ENCODE measurements around the gene HEG1. TPM values are rescaled to one million over a fixed set of nuclear protein-coding genes. Genes with fewer than 3 reads are reported as not detected.

Gene HEG1
- total RNA-seq, 4 donors from 2014 or later, result 9.8 to 27.1 (median 17.6) TPM

DNA sequence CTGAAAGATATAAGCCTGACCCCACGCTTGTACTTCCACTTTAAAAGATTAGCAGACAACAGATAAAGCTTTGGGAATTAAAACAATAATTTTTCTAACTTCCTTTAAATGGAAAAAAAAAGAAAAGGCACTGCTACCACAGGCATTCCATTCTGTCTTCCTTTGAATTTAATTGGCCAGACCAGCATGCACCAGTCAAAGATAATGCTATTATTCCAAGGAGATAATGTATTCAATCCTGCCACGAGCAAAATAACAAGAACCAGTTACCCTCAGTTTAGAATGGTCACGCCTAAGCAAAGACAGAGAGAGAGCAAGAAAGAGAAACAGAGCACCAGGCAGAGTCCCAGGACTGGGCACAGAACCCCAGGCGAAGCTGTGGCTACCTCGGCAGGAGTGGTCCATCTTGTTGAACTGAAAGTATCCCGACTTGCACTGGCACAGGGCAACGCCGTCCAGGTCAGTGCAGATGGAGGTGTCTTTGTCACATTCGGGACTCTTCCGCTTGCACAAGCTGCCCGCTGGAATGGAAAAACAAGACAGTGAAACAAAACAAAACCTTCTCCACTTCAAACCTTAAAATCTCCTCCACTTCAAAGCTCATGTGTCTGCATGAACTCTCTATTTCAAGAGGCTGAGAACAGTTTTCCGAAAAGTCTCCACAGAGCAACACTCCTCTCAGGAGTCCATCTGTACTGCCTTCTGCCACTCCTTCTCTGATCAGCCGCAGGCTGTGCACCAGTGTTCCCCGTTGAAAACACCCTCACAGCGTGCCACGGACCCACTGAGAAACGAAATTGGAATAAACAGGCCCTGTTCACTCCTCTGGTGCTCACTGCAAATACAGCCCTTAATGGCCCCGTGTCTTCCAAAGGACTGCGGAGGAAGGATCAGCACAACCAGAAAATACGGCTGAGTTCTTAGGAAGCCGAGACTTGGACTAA is 58.2 kb downstream of the HEG1 start:
- Histone ChIP-seq H3K27me3 (no peaks in the 10 kb centered on the region), H3K4me1 (peaks cover 3 to 46% of the 10 kb centered on the region in 2 donors), H3K36me3 (peaks cover 0 to 4% of the 10 kb centered on the region in 2 donors), H3K27ac (no peak overlapping the region), H3K9me3 (no peaks in the 10 kb centered on the region), H3K4me3 (no peak overlapping the region)
- TF ChIP-seq POLR2A (IDR thresholded peaks at IDR 0.05), result no peak
- no peak for TF ChIP-seq CTCF (IDR thresholded peaks at IDR 0.05 in 4 of 5, conservative IDR thresholded peaks at IDR 0.05 in 1 of 5)
- intact Hi-C loops (cut with DNase I; ENCODE audit: low total_unique reads), result loop anchor here (5.0 kb wide), 1 partner anchor 145 kb away; no protein-coding TSS in a partner anchor
- DNase-seq, result no peak
- in situ Hi-C loops (cut with MboI; ENCODE audit: low sequenced_read_pairs in 4 of 4), result loop anchor here in 3 of 4 donors (10.0 kb wide), 3 partner anchors 167 to 447 kb away; no protein-coding TSS in a partner anchor
- no peak for ATAC-seq

GRCh38 chr3:124995460-124995994 is 60.3 kb downstream of the HEG1 start:
- H3K36me3 ChIP-seq, result peaks cover 0 to 1% of the 10 kb centered on the region in 2 donors
- TF ChIP-seq POLR2A (IDR thresholded peaks at IDR 0.05) (no peak), CTCF (IDR thresholded peaks at IDR 0.05 in 4 of 5, conservative IDR thresholded peaks at IDR 0.05 in 1 of 5) (peak; percentile 64 to 85 (median 77))
- H3K27ac ChIP-seq, result peak overlapping the region in 2 of 4 donors; percentile 32 to 45
- H3K27me3 ChIP-seq, result no peaks in the 10 kb centered on the region
- intact Hi-C loops (cut with DNase I; ENCODE audit: low total_unique reads) (loop anchor here (1.0 to 5.0 kb wide), 3 partner anchors 147 to 443 kb away; no protein-coding TSS in a partner anchor), in situ Hi-C loops (cut with MboI; ENCODE audit: low sequenced_read_pairs in 4 of 4) (loop anchor here in 3 of 4 donors (10.0 kb wide), 3 partner anchors 169 to 449 kb away; no protein-coding TSS in a partner anchor)
- ATAC-seq (peak; percentile 85 to 93), DNase-seq (peak; percentile 41 to 56)
- H3K4me1 ChIP-seq, result peaks cover 3 to 30% of the 10 kb centered on the region in 2 donors
- no peaks in the 10 kb centered on the region for H3K9me3 ChIP-seq
- no peak overlapping the region for H3K4me3 ChIP-seq

DNA sequence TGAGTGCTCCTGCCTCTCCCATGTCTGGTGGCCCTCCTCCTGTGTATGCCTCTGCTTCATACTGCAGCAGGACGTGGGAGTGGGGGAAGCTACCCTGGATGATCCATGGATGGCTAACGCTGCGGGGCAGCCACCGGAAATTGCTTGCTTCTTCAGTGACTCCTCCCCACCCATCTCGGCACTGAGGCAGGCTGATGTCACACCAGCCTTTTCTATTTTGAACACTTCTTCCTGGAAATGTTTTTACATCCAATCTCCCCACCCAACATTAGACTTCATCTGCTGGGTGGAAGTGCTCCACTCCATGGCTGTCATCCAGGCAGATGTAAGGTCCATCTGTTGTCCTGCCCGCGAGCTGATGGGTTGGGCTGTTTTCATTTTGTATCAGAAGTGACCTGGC is 62.3 kb downstream of the HEG1 start:
- no peak for DNase-seq
- H3K27me3 ChIP-seq, result no peaks in the 10 kb centered on the region
- H3K4me1 ChIP-seq, result peaks cover 0 to 17% of the 10 kb centered on the region in 2 donors
- H3K27ac ChIP-seq, result peak overlapping the region in 1 of 4 donors; percentile 7
- TF ChIP-seq CTCF (IDR thresholded peaks at IDR 0.05 in 4 of 5, conservative IDR thresholded peaks at IDR 0.05 in 1 of 5) (no peak), POLR2A (IDR thresholded peaks at IDR 0.05) (no peak)
- intact Hi-C loops (cut with DNase I; ENCODE audit: low total_unique reads) (no loop called here), in situ Hi-C loops (cut with MboI; ENCODE audit: low sequenced_read_pairs in 4 of 4) (loop anchor here (5.0 to 10.0 kb wide), 6 partner anchors 171 to 451 kb away; no protein-coding TSS in a partner anchor)
- peaks cover 0 to 11% of the 10 kb centered on the region in 2 donors for H3K36me3 ChIP-seq
- no peak for ATAC-seq
- no peak overlapping the region for H3K4me3 ChIP-seq
- no peaks in the 10 kb centered on the region for H3K9me3 ChIP-seq

DNA sequence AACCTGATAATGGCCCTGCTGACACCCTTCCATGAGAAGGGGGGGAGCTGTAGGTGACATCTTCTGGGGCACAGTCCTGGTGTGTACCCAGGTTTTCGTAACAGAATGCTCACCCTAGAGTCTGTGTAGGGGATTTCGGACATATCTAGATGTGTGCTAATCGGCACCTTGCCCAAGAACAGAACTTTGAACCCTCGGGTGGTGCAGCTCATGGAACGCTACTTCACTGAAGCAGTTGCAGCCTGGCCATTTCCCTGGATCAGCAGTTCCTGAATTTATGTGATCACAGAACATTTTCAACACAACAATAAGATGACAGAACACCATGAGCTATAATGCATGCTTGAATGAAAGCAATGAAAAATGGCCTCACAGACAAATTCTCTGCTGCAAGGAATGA is 63.8 kb downstream of the HEG1 start:
- Histone ChIP-seq H3K27me3 (no peaks in the 10 kb centered on the region), H3K4me1 (peaks cover 0 to 17% of the 10 kb centered on the region in 2 donors), H3K27ac (no peak overlapping the region), H3K4me3 (no peak overlapping the region), H3K9me3 (no peaks in the 10 kb centered on the region), H3K36me3 (peaks cover 0 to 11% of the 10 kb centered on the region in 2 donors)
- in situ Hi-C loops (cut with MboI; ENCODE audit: low sequenced_read_pairs in 4 of 4), result loop anchor here (5.0 to 10.0 kb wide), 6 partner anchors 173 to 453 kb away; no protein-coding TSS in a partner anchor
- ATAC-seq, result no peak
- TF ChIP-seq POLR2A (IDR thresholded peaks at IDR 0.05) (no peak), CTCF (IDR thresholded peaks at IDR 0.05 in 4 of 5, conservative IDR thresholded peaks at IDR 0.05 in 1 of 5) (no peak)
- intact Hi-C loops (cut with DNase I; ENCODE audit: low total_unique reads), result no loop called here
- DNase-seq, result no peak

All from gastrocnemius medialis (tissue), 4 donors.